NOMO-1 treated with DMSO at 0.1 percent for 48 hours (cell line): ENCODE data around the gene DCTN4.
"Not testable (repeated sequence)": the region's sequence is repeated elsewhere in the genome, so short reads cannot be mapped to it uniquely, and the experiment has no call there.

Experiments
- DNase-seq: peaks from one replicate; lab custom pipeline; 2025; ENCODE audit not compliant: unreplicated experiment; lab: John Stamatoyannopoulos, UW

The DCTN4 gene

GRCh38 chr5:150742455-150743141 lies 16.2 kb downstream of the DCTN4 start:
- not testable (repeated sequence) for DNase-seq

DNA sequence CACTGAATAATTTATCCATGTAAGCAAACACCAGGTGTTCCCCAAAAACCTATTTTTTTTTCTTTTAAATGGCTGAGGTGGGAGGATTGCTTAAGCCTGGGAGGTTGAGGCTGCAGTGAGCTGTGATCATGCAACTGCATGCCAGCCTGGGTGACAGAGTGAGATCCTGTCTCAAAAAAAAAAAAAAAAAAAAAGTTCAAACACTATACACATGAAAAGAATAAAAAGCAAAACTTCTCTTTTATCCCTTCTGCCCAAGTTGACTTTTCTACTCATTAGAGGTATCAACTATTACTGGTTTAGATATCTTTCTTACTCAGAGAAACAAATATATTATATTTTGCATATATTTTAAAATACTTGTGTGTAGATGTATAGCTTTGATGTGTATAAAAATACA lies 17.8 kb downstream of the DCTN4 start:
- DNase-seq, result no peak

DNA sequence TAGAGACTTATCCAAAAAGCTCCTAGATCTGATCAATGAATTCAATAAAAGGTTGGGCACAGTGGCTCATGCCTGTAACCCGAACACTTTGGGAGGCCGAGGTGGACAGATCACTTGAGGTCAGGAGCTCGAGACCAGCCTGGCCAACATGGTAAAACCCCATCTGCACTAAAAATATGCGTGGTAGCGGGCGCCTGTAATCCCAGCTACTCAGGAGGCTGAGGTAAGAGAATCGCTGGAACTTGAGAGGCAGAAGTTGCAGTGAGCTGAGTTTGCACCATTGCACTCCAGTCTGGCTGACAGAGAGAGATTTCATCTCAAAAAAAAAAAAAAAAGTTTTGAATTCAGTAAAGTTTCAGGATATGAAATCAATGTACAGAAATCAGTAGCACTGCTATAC lies 20.0 kb downstream of the DCTN4 start:
- no peak for DNase-seq

GRCh38 chr5:150734579-150735384 lies 24.0 kb downstream of the DCTN4 start:
- DNase-seq, result peak; percentile 92

DNA sequence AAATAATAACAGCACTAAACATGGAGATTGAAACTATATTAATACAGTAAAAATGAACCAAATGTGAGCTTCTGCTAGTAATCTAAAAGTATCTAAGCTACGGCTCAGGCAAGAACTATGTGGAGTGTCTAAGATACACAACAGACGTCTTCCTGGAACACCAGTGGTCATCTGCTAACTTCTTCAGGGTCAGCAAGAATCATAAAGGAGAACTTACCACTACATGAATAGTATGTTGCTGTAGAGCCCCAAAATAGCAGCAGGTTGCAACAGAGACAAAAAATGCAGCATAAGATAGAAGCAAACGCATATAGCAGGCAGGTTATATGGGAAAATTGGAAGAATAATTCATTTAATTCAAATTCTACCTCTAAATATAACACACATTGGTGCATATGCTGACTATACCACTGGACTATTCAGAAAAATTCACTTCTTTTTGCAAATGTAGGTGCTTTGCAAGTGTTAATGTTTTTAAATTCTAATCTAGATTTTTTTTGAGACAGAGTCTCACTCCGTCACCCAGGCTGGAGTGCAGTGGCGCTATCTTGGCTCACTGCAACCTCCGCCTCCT lies 27.1 kb downstream of the DCTN4 start:
- DNase-seq, result no peak

GRCh38 chr5:150729859-150730258 lies 29.0 kb downstream of the DCTN4 start:
- DNase-seq, result no peak

GRCh38 chr5:150723845-150724244 lies 35.0 kb downstream of the DCTN4 start:
- no peak for DNase-seq

DNA sequence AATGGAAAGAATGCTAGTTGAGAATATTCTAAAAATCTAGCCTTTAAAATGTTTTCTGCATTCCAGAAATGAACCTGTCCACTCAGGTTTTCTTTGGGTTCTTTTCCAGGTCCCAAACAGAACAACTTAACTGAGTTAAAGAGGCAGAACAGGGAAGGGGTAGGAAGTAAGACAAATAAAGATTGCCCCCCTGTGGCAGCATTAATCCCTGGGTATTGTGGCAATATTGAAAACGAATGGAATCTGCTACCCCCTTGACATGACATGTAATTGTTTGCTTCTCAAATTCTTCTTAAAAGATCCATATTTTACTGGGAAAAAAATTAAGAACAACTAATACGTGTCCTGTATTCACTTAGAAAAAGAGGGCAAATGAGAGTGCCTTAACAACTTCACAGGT lies 48.7 kb downstream of the DCTN4 start:
- DNase-seq, result no peak

- DNase-seq, result no peak
Measured at GRCh38 chr5:150706776-150707390, 51.9 kb downstream of the DCTN4 start.

DNA sequence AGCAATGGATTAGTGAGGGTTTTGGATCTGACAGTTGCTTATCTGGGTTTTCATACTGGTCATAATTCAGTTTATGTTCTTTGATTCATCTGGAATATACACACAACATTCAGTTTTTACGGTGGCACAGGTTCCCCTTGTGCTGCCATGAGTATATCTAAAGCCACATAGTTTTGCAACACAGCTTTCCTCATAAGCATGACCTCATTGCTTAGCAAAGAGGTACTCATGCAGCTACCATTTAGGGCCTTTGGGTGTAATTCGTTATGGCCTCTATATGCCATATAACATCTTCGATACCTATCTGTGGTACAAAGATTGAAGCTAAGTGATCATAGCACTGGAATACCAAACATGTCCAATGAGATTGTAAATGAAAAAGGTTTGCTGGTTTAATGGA lies 55.1 kb downstream of the DCTN4 start:
- peak; percentile 60 for DNase-seq

DNA sequence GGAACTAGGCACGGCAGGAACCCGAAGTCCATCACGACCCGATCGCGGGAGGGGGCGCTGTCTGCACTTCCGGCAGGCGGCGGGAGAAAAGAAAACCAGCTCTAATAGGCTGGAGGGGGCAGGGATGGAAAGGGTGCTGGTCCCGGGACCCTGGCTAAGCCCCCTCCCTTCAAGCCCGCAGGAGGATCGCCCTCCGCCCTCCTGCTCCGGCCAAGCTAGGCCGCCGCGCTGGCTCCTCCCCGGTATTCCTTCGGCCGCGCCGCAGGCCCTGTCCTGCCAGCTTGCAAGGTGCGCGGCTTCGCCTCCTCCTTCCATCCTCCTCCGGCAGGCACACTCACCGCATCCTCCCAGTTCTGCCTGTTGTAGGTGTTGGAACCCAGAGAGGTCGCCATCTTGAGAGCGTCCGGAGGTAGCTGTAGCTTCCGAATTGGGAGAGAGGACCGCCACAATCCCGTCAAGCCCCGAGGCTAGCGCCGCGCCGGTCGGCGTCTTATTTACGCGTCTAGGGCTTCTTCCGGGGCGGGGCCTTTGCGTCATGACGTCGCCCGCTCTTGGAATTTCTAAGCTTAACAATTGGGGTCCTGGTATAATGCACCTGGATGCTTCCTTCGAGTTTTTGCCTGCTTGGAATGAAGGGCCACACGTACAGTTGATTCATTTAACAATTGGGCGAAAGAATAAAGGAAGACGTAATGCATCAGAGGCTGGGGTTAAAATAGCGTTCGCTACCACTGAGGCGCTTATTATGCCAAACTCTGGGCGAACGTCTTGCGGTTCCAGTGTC lies 58.0 kb downstream of the DCTN4 start, which contains the start of gene RBM22:
Gene RBM22, minus strand, starts transcription at position 469 of the 784 bp plus-strand sequence. Its CDS starts 77 bp downstream, at position 392.
- peak; percentile 84 for DNase-seq

GRCh38 chr5:150700246-150700593 lies 58.6 kb downstream of the DCTN4 start:
- DNase-seq, result no peak

- DNase-seq, result no peak
Measured at GRCh38 chr5:150694612-150695011, 64.2 kb downstream of the DCTN4 start.

- no peak for DNase-seq
Measured at GRCh38 chr5:150692276-150692675, 66.5 kb downstream of the DCTN4 start.

DNA sequence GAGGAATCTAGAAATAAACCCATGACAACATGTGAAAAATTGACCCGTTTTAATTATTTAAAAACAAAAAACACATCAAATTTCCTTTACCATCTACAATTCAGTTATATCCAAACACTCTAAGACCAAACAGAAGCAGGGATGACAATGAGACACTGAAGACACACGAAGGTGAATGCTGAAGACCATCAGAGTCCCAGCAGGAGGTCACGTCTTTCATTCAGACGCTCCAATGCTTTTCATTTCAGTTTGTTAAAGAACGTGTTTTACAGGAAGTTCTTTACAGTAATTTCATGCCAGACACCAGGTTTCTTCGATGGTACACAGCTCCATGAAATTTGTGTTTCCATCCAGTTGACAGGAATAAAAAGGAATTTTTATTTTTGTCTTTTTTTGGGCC lies 68.1 kb downstream of the DCTN4 start:
- no peak for DNase-seq

GRCh38 chr5:150689120-150689519 lies 69.7 kb downstream of the DCTN4 start:
- DNase-seq, result no peak

GRCh38 chr5:150676578-150676977 lies 82.2 kb downstream of the DCTN4 start:
- no peak for DNase-seq

DNA sequence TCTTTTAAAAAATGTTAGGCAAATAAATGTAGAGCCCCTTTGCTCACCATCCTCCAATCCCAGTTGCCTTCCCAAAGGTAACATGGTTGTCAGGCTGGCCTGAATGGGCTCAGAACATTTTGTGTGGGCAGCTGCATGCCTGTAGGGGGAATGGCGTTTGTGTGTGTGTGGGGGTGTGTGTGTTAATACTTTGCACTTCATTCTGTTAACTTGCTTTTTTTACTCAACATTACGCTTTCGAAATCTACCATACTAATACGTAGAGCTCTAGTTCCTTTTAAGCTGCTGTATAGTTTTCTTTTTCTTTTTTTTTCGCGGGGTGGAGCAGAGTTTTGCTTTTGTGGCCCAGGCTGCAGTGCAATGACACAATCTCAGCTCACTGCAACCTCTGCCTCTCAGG lies 83.7 kb downstream of the DCTN4 start:
- DNase-seq, result no peak

DNA sequence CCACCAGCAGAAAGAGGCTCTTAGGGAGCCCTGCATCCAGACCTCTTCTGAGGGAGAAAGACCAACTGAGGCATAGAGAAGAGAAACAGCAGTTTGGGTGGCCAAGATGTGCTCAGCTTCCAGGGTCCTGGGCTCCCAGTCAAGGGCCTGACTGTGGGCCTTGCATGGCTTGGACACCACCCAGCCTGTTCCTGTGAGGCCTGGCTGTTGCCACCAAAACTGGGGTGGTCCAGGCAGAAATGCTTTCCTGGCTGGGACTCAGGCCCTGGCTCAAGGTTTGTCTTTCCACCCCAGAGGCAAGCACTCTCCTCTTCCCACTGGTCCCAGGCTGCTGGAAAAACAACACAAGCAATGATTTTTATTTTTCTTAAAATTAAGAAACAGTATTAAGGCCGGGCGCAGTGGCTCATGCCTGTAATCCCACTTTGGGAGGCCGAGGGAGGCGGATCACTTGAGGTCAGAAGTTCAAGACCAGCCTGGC lies 84.4 kb downstream of the DCTN4 start:
- no peak for DNase-seq

DNA sequence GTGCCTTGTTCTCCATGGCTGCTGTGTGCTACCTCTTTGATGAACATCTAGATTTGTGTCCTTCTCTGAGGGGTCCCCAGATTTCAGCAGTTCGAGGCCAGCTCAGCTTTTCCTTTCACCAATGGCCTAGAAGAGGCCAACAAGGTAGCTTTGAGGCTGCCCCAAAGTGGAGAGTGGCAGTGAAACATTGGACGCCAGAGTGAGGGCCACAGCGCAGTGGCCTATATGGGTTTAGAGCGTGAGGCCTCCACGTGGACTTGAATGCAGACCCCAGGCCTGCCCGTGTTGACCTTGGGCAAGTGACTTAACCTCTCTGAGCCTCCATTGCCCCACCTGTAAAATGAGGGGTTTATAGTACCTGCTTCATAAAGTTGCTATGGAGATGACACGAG lies 85.9 kb downstream of the DCTN4 start:
- DNase-seq, result no peak
